Activated CD8-positive, alpha-beta T cell treated with anti-CD3 and anti-CD28 coated beads for 36 hours (primary cell): Measurements from ENCODE around the gene CRTAC1. TPM values are rescaled to one million over a fixed set of nuclear protein-coding genes. Genes with fewer than 3 reads are reported as not detected.

ENCODE experiments used
- ATAC-seq: fragments of 200-7000 bp; cut with Tn5 transposase; one replicate; pipeline ENCODE4 v1.10.0; 2021; ENCODE audit warnings: mild to moderate bottlenecking, moderate library complexity
- CTCF ChIA-PET: fragments of 350-600 bp; sonication (Branson Sonifier 250); formaldehyde crosslinking; loops from one replicate; lab custom pipeline; 2021; ENCODE audit warnings: antibody characterized with exemption; lab: Charles Lee
- POLR2A ChIA-PET: fragments of 350-600 bp; sonication (Branson Sonifier 250); formaldehyde crosslinking; loops from one replicate; lab custom pipeline; 2021; ENCODE audit warnings: antibody characterized with exemption; lab: Charles Lee
- DNase-seq: peaks from one replicate; pipeline ENCODE4 v3.0.0-alpha.2; 2020
- H3K27ac Mint-ChIP-seq: one replicate; pipeline ENCODE4 v1.8.0; 2021; ENCODE audit warnings: mild to moderate bottlenecking, mixed read lengths
- H3K27me3 Mint-ChIP-seq: one replicate; pipeline ENCODE4 v1.8.0; 2021; ENCODE audit warnings: mixed read lengths
- H3K36me3 Mint-ChIP-seq: one replicate; pipeline ENCODE4 v1.8.0; 2021; ENCODE audit warnings: low read depth, mixed read lengths
- H3K4me1 Mint-ChIP-seq: one replicate; pipeline ENCODE4 v1.8.0; 2021; ENCODE audit warnings: low read depth, mixed read lengths
- H3K4me3 Mint-ChIP-seq: one replicate; pipeline ENCODE4 v1.8.0; 2021; ENCODE audit warnings: mild to moderate bottlenecking, moderate library complexity, mixed read lengths
- H3K9me3 Mint-ChIP-seq: one replicate; pipeline ENCODE4 v1.8.0; 2021; ENCODE audit warnings: mixed read lengths
- CTCF ChIP-seq: fragments of 200-600 bp; IDR thresholded peaks from one replicate; pipeline ENCODE4 v1.8.0; 2022; ENCODE audit warnings: antibody characterized with exemption, mild to moderate bottlenecking
- intact Hi-C: fragments of 100-400 bp; cut with micrococcal nuclease; formaldehyde crosslinking; loops from one replicate; pipeline ENCODE4 v1.10.0; 2022
- total RNA-seq, 2 experiments: library from RNA; stranded (reverse); gene quantifications; one replicate each; pipeline ENCODE4 v1.2.3, GENCODE V29; 2021

CRTAC1 gene
- total RNA-seq, 2 experiments from 2014 or later, result not detected

DNA sequence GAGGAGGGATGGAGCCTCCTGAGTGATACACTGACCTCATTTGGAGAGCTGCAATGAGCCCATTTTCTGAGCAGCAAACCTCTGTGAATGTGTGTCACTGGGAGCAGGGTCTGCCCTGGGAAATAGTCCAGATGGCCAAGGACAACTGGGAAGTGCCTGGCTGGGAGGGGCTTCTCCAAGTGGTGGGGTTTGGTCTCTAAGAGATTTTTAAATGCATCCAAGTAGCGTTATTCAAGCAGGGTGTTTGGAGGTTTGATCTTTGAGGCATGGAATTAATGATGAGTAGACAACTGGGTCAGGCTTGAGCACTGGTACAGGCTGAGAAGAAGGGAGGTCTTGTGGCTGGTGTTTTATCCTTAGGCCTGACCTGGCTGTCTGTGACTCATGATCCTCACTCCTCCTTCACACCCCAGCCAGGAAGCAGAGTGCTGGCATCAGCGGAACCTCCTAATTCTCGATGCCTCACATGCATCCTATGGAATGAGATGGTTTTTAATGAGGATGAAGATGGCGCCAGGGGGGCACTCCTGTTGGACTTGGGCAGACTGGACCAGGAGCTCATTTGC is 177.5 kb downstream of the CRTAC1 start:
- Mint-ChIP-seq H3K27me3 (no peaks in the 10 kb centered on the region), H3K4me1 (peaks cover 43% of the 10 kb centered on the region), H3K27ac (no peak overlapping the region), H3K4me3 (no peak overlapping the region), H3K9me3 (no peaks in the 10 kb centered on the region), H3K36me3 (no peaks in the 10 kb centered on the region)
- ATAC-seq (no peak), DNase-seq (no peak)
- intact Hi-C loops, result loop anchor here (5.0 kb wide), 1 partner anchor 56 kb away; no protein-coding TSS in a partner anchor
- no peak for TF ChIP-seq CTCF
- ChIA-PET POLR2A (no interaction called here), CTCF (interaction anchor here (1.2 to 1.6 kb wide), 3 partner anchors 10 to 42 kb away, joined by 3 to 8 read pairs (median 3); no protein-coding TSS in a partner anchor)

- TF ChIP-seq CTCF, result no peak
- Mint-ChIP-seq H3K9me3 (no peaks in the 10 kb centered on the region), H3K27ac (peak overlapping the region; percentile 46), H3K4me1 (peaks cover 38% of the 10 kb centered on the region), H3K4me3 (no peak overlapping the region), H3K27me3 (no peaks in the 10 kb centered on the region), H3K36me3 (no peaks in the 10 kb centered on the region)
- intact Hi-C loops, result loop anchor here (5.0 kb wide), 1 partner anchor 55 kb away; no protein-coding TSS in a partner anchor
- DNase-seq (no peak), ATAC-seq (no peak)
- POLR2A ChIA-PET, result interaction anchor here (1.3 kb wide), 1 partner anchor 9 kb away, joined by 3 read pairs; no protein-coding TSS in a partner anchor
- CTCF ChIA-PET, result interaction anchor here (1.6 kb wide), 1 partner anchor 17 kb away, joined by 8 read pairs; no protein-coding TSS in a partner anchor
Observed at GRCh38 chr10:97852277-97852676, 178.1 kb downstream of the CRTAC1 start.

DNA sequence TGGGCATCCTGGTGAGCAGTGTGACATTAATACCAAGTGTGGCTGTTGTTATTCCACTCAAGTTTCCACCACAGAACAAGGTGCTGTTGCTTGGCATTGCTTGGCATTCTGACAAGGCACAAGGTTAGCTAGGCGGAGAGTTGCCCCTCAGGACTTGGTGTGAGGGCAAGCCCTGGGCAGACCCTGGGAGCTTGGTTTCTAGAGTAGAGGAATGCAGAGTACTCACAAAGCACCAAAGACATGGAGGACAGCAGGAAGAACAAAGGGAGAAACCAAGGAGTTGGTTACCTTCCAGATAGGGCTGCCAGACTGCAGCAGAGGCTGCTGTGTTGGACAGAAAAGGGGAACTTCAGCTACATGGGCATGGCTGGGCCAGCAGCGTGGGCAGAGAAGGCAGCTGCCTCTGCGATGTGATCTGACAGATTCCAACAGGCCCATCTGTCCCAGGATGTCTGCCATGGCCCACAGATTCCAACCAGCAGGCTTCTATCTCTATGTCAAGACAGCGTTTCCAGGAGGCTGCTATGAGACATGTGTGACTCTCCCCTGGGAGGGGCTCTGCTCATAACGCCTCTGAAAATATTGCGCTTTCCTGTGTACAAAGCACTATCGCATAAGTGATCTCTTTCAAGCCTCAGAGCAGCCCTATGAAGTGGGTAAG is 178.9 kb downstream of the CRTAC1 start:
- Mint-ChIP-seq H3K27me3 (no peaks in the 10 kb centered on the region), H3K4me3 (peak overlapping the region; percentile 74), H3K9me3 (no peaks in the 10 kb centered on the region), H3K27ac (no peak overlapping the region), H3K4me1 (peaks cover 37% of the 10 kb centered on the region), H3K36me3 (no peaks in the 10 kb centered on the region)
- DNase-seq, result peak; percentile 48
- peak; percentile 54 for ATAC-seq
- ChIA-PET POLR2A (interaction anchor here (0.7 to 1.5 kb wide), 3 partner anchors 10 to 1801 kb away, joined by 3 read pairs; no protein-coding TSS in a partner anchor), CTCF (interaction anchor here (1.0 to 3.1 kb wide), 3 partner anchors 18 to 190 kb away, joined by 3 to 15 read pairs (median 8); no protein-coding TSS in a partner anchor)
- no peak for TF ChIP-seq CTCF
- intact Hi-C loops, result loop anchor here (5.0 kb wide), 1 partner anchor 54 kb away; no protein-coding TSS in a partner anchor

GRCh38 chr10:97850446-97850845 is 180.0 kb downstream of the CRTAC1 start:
- Mint-ChIP-seq H3K4me1 (peaks cover 37% of the 10 kb centered on the region), H3K4me3 (peak overlapping the region; percentile 74), H3K27me3 (no peaks in the 10 kb centered on the region), H3K9me3 (no peaks in the 10 kb centered on the region), H3K27ac (no peak overlapping the region), H3K36me3 (no peaks in the 10 kb centered on the region)
- intact Hi-C loops, result loop anchor here (5.0 kb wide), 1 partner anchor 53 kb away; no protein-coding TSS in a partner anchor
- ATAC-seq (peak; percentile 9), DNase-seq (peak; percentile 48)
- POLR2A ChIA-PET, result interaction anchor here (1.5 to 1.9 kb wide), 2 partner anchors 10 to 54 kb away, joined by 3 to 6 read pairs; no protein-coding TSS in a partner anchor
- no peak for TF ChIP-seq CTCF
- CTCF ChIA-PET, result interaction anchor here (1.0 to 3.1 kb wide), 3 partner anchors 17 to 191 kb away, joined by 3 to 15 read pairs (median 6); no protein-coding TSS in a partner anchor
